Lower leg skin (tissue), 3 donors: ENCODE measurements around the gene MMP24.

Source experiments
- POLR2A ChIP-seq, 2 donors: fragments of 450-650 bp; IDR thresholded peaks; one replicate each; pipeline ENCODE4 v1.6.1; 2016 to 2017; ENCODE audit warnings: antibody characterized with exemption in 2 of 2, mild to moderate bottlenecking in 1 of 2, moderate library complexity in 1 of 2
- TF ChIP-seq, protein P1 (sequence below), 3 donors: fragments of 450-650 bp; IDR thresholded peaks; one replicate each; pipeline ENCODE4 v1.5.1; 2016; ENCODE audit warnings: antibody characterized with exemption in 3 of 3, mild to moderate bottlenecking in 3 of 3, moderate library complexity in 2 of 3

DNA sequence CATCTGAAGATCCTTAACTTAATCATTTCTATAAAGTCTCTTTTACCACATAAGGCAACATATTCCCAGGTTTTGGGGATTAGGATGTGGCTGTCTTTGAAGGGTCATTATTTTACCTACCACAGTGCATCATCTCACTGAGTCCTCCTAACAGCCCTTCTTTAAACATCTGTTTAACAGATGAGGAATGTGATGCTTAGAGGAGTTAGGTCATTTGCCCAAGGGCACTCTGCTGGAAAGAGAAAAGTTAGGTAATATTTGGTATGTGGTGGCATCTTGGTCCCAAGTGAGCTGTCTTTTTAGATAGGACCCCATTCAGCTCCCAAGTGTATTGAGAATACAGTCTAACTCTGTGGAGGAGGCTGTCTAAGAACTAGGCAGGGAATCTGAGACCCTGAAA, 11.0 kb downstream of the MMP24 start:
- TF ChIP-seq, protein P1, sequence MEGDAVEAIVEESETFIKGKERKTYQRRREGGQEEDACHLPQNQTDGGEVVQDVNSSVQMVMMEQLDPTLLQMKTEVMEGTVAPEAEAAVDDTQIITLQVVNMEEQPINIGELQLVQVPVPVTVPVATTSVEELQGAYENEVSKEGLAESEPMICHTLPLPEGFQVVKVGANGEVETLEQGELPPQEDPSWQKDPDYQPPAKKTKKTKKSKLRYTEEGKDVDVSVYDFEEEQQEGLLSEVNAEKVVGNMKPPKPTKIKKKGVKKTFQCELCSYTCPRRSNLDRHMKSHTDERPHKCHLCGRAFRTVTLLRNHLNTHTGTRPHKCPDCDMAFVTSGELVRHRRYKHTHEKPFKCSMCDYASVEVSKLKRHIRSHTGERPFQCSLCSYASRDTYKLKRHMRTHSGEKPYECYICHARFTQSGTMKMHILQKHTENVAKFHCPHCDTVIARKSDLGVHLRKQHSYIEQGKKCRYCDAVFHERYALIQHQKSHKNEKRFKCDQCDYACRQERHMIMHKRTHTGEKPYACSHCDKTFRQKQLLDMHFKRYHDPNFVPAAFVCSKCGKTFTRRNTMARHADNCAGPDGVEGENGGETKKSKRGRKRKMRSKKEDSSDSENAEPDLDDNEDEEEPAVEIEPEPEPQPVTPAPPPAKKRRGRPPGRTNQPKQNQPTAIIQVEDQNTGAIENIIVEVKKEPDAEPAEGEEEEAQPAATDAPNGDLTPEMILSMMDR (IDR thresholded peaks at IDR 0.05) = no peak
- TF ChIP-seq POLR2A (IDR thresholded peaks at IDR 0.05) = no peak
